ENCODE results near the gene WDR43. TPM values are rescaled to one million over a fixed set of nuclear protein-coding genes. Genes with fewer than 3 reads are reported as not detected.
A peak's percentile ranks its signal among the peaks of the same experiment; 100 is the strongest.
"Not testable (repeated sequence)": the region's sequence is repeated elsewhere in the genome, so short reads cannot be mapped to it uniquely, and the experiment has no call there.

WDR43 gene
- polyA plus RNA-seq, 5 donors, result 33.1 to 51.5 (median 47.0) TPM

DNA sequence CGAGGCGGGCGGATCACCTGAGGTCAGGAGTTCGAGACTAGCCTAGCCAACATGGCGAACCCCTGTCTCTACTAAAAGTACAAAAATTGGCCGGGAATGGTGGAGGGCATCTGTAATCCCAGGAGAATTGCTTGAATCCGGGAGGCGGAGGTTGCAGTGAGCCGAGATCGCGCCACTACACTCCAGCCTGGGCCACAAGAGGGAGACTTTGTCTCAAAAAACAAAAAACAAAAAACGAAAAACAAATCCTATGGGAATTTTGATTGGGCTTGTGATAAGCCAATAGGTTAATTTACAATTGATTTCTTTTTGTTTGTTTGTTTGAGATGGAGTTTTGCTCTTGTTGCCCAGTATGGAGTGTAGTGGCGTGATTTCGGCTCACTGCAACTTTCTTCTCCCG is 62.4 kb downstream of the WDR43 start:
- DNase-seq, result no peak

DNA sequence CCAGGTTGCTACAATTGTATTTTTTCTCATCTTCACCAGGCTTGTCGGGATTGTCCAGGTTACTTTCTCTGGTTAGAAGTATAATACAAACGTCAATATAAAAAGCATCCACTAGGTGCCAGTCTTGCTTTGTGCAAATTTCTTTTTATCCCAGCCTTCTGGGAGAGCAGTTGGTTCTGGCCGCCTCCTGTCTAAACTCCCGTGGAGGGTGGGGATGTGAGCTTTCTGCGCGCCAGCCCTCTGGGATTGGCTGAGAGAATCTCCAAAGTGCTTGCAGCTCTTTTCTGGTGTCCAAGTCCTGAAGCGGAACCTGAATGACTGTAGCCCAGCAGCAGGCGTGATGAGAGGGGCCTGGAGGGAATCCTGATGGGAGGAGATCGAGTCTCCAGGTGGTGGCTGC is 64.2 kb downstream of the WDR43 start:
- peak; percentile 39 to 61 for DNase-seq

DNA sequence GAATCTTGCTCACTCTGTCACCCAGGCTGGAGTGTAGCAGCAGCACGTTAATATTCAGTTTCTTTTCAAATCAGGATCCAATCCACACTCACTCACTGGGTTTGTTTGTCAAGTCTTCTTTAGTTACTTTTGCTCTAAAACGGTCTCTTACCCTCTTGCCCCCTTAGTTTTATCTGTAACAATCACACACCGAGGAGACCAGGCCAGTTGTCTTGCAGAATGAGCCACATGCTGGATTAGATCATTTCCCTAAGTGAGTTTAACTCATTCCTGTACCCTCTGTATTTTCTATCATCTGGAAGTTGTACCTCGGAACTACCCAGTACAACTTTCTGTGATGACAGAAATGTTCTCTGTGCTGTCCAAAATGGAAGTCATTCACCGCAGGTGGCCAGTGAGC is 65.9 kb downstream of the WDR43 start:
- no peak for DNase-seq

DNA sequence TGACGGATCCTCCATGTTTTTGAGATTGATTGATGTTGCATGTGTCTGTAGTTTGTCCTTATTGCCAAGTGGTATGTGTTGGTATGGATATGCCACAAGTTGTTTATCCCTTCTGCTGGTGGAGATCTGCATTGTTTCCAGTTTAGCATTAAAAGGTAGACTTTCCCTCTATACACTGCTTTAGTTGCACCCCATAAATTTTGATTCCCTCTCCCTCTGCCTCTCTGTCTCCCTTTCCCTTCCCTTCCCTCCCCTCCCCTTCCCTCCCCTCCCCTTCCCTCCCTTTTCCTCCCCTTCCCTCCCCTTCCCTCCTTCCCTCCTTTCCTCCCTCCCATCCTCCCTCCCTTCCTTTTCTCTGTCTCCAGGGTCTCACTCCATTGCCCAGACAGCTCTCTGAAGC is 68.0 kb downstream of the WDR43 start:
- no peak for DNase-seq

DNA sequence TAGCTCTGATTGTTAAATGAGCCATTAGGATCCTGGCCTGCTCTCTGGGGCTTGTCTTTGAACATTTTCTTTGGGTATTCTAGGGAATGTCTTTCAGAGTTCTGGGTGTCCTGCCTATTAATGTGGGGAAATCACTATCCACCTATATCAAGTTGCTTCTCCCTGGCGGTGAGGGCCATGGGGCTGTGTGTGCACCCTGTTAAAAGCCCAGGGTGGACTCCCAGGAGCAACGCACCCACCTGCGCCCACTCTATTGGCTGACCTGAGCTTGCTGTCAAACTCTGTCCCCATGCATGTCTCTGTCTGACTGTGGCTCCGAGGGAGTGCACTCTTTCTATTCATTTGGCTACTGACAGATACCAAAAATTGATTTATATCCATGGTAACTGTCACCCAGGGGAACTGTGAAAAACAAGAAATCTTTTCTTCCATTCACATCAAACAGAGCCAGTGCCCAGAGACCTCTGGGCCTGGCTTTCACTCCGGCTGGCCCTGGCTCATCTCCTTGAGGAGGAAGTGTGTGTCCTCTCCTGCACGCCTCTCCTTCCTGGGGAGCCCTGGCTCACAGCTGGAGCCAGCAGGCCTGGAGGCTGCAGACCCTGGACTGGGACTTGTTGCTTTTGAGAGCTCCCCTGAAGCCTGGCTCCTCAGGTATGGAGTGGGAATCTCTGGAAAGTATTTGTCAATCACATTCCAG is 76.1 kb downstream of the WDR43 start:
- no peak for DNase-seq

DNA sequence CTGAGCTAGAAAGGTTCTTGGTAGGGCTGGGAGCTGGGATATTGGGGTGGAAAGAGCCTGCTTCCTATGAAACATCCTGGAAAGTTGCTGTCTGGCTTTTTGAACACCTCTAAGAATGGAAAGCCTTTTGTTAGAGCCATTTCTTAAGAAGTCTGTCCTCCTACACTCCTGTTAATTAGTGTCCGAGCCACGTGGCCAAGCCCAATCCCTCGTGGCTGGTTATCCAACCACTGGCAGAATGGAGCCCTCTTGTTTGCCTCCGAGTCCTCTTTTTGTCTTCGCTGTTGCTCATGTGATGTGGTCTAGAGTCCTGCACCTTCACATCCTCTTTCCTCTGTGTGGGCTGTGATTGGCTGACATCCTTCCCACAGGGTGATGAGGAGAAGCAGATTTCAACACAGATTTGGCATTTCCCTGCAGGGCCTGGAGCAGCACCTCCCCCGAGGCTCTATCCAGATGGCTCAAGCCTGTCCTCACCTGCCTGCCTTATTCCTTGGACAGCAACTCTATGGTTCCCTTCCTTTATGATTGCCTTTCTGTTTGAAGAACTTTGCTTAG is 78.4 kb downstream of the WDR43 start:
- DNase-seq, result no peak

DNA sequence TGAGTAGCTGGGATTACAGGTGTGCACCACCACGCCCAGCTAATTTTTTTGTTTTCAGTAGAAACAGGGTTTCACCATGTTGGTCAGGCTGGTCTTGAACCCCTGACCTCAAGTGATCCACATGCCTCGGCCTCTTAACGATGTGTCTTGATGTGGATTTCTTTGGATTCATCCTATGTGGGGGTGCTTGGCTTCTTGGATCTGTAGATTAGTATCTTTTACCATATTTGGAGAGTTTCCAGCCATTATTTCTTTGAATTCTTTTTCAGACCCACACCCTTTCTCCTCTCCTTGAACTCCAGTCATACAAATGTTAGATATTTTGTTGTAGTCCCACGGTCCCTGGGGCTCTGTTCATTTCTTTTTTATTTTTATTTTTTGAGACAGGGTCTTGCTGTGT is 79.8 kb downstream of the WDR43 start:
- no peak for DNase-seq

DNA sequence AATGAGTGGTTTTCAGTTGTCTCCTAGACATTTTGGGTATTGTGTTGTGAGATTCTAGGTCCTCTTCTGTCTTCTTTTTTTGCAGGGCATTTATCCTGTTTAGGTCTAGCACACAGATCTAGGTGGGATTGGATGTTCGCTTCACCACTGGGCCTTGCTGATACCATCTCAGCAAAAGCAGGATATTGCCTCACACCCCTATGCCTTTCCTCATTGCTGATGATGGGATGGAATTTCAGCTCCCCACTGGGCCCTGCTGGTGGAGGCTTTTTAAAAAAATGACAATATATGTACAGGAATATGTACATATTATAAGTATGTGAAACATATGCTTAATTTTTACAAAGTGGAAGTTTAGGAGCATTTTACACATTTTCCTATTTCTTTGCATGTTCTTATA is 81.2 kb downstream of the WDR43 start:
- no peak for DNase-seq

DNA sequence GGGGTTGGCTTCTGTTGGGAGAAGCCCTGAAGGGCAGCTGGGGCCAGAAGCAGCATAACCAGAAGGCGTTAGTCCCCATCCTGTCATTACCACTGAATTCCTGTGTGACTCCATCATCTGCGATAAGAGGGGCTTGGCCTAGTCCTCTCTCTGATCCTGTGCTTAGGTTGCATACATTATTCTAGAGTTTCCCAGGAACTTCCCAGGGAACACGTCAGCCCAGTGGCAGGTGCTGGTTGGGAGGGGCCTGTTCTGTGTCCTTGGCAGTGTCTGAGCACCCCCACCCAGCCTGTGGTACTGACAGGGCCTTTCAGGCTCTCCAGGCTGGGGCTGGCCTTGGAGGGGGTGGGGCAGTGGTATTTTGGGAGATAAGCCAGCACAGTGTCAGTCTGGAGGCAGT is 82.1 kb downstream of the WDR43 start:
- DNase-seq, result no peak

DNA sequence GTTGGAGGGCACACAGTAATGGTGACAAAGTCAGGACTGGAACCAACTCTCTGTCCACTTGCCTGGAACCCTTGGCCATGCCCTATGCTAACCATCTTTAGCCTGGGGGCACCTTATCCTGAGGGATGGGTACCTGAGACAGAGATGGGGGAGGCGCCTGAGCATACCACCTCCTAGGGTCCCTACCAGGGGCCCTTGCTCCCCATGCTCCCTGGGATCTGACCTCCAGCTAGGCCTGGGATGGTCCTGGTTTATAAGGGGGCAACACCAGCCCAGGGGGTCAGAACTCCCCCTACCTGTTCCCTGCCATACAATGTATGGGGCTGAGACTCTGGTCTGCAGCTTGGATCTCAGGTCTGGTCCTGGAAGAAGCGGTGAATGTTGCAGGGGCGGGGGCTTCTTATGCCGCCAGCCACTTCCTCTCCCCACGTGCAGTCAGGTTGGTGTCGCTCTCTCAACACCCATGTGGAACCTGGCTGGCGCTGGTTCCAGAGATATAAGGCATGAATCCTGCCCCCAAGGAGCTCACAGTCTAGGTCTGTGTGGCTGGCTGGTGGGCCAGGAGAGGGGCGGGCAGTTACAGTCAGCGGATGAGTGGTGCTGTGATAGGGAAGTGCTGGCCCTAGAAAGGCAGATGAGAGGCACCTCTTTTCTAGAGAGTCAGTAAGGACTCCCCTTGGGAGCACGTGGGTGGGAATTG is 82.9 kb downstream of the WDR43 start:
- no peak for DNase-seq

DNA sequence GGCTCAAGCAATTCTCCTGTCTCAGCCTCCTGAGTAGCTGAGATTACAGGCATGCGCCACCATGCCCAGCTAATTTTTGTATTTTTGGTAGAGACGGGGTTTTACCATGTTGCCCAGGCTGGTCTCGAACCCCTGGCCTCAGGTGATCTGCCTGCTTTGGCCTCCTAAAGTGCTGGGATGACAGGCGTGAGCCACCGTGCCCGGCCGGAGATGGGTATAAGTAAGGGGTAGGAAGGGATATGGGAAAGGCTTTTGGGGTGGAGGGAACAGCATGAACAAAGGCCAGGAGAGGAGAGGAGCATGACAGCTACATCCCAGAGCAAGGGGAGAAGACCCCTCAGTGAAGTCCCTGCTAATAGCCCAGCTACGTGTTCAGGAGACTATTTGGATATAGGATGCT is 83.5 kb downstream of the WDR43 start:
- DNase-seq, result not testable (repeated sequence)

DNA sequence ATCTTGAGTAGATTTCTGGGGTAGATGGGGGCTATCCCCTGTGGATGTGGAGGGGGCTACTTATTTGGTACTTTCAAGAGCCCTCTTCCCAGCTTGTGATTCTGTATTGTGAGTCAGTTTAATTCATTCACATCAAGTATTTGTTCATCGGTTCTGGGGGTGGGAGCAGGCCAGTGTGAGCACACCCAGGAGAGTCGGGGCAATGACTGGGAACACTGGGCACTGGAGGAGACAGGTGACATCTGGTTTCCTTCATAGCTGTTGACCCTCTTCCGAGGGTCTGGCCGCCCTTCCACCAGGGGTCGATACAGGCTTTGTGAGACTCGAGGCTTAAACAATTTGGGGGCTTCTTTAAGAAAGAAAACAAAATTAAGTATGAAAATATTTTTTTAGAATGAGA is 84.1 kb downstream of the WDR43 start:
- no peak for DNase-seq

DNA sequence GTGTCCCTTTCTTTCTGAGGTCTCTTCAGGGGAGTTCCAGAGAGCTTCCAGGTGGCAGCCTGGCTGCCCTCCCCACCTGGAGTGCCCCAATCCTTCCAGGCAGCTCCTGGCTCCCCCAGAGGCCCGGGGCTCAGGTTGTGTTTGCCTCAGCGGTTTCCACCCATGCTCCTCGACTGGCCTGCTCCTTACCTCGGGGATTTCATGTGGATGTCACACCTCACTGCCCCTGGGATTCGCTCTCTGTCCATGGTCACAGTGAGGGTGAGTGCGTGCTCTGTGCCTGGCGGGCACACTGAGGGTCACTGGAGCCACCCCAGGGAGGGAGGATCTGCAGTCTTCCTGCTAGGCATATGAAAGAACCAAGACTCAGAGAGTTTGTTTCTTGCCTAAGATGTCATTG is 84.6 kb downstream of the WDR43 start:
- no peak for DNase-seq

DNA sequence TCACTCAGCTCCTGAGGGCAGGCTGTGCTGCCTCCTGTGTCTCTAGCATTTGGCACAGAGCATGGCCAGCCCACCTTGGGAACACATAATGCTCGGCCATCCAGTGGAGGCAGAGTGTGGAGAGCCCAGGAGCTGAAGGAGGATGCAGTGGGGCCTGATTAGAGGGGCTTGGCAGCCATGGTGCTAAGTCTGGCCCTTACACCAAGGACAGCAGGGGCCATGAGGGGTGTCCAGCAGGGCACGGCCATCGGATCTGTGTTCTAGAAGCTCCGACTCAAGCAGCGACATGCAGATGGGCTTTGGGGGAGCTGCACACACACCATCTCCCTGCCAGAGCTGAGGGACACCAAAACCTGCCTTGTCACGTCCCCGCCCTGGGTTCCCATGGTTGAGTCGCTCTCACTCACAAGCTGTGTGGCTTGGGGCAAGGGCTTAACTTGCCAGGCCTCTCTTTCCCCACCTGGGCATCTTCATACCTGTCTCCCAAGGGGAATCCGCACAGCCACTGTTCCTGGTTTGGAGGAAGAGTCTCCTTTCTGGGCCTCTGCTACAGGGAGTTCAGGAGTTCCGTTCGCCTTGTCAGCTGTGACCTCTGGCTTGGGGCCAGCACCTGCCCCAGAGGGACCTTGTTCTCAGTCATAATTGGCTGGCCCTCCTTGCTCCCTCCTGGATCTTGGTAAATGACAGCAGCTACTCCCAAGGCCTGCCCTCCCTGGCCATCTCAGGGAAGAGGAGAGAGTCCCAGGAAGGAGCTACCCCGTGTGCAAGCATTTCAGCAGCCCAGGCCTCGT is 85.3 kb downstream of the WDR43 start:
- no peak for DNase-seq

DNA sequence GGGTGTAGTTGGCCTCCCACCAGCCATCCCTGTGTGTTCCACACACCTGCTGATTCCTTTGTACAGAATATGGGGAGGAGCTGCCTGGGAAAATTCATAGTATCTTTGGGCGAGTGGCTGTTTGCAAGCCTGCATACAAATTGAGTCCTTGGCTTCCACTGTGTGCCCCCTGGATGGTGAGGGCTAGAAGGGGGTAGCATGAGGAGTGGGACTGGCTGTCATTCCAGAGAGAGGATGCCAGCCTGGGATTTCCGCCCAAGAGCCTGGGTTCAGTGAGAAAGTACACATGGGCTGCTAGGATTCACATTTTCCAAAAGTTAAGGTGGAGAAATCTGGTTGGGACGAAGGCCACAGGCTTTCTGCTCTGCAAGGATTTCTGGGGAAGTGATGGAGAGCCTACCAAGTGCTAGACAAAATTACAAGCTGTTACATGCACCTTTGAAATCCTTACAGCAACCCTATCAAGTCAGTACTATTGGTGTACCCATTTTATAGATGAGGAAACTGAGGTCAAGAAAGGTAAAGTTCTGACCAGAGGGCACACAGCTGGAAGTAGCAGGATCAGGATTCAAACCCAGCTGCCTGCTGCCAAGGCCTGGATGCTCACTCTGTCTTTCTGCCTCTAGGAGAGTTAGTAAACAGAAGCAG is 86.0 kb downstream of the WDR43 start:
- no peak for DNase-seq

DNA sequence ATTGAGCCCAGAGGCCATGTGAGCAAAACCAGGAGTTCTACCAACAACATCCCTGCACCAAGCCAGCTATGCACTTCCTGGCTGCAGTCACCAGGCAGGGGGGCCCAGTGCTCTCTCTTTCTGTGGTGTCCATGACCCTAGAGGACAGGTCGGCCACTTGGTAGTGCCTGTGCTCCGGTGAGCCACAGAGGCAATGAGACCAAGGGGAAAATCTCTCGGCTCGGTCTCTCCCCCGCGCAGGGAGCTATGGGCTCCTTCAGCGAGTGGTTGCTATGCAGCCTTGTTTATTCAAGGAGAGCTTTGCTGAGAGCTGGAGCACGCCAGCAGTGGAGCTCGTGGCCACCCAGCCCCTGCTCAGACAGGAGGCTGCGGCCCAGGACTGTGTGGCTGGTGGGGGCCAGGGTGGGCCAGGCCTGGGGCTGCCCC is 86.6 kb downstream of the WDR43 start, which contains the start of gene TOGARAM2:
TOGARAM2 (plus strand) TSS at position 283 of the 426 bp plus-strand sequence. CDS start 13,537 bp downstream, outside the sequence.
- peak; percentile 54 to 55 for DNase-seq

DNA sequence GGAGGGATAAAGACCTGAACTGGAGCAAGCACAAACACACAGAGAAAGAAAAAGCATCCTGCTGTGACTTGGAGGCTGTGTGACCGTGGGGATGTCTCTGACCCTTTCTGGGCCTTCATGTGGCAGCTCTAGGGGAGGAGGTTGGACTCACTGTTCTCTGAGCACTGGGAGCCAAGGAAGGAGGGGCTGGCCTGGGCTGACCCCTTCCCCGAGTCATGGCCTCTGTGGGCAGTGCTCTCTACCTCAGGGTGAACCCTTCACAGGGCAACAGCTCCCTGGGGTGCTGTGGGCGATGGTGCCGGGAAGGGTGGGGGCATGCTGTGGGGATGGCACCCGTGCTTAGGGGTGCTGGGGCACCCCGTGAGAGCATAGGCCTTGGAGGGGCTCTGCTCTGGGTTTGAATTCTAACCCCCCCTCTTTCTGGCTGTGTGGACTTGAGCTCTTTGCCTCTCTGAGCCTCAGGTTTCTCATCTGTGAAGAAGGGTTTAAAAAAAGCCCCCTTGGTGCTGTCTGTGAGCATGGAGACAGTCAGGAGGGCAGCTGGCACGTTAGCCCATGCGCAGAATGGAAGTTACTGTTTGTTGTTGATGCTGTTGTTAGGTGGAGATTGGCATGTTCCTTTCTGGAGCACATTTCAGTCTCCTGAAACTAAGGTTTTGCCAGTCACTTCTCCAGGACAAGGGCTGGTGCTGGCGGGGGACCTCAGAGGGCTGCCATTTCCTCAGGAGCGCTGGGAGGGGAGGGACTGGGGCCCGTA is 87.3 kb downstream of the WDR43 start:
- no peak for DNase-seq

DNA sequence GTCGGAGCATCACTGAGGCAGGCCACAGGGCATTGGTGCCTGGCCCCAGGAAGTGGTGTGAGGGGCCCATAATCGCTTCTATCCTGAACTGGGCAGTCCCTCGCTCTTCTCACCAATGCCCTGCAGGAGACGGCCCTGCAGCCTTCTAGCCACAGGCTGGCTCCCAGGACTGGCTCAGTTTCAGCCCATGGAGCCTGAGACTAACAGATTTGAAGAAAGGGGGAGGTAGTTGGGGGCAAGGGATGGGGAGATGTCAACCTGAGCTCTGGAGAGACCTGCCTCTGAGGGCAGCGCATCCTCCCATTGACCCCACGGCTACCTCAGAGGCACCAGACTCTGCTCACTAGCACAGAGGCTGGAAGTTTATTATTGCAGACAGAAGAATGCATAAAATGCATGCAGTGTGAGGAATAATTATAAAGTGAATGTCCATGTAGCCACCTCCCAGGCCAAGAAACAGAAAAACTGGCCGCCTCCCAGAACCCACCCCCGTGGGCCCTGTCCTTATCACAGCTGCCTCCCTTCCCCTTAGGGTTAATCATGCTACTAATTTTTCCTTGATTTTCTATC is 88.0 kb downstream of the WDR43 start:
- DNase-seq, result no peak

DNA sequence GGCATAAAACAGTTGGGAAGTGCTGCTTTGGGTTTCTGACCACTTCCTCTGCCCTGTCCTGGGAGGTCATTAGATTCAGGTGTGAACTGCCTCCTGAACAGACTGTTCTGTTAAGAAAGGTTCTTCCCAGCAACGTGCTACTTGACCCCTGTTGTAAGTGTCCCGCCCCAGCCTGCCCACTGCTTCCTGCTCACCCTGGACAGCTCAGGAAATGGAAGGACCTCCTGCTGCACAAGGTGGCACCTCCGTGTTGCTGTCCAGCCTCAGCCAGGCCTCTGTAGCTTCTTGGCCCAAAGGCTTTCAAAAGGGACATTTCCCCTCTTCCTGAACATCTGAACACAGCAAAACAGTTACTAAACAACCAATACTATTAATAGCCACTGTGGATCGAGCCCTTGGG is 92.0 kb downstream of the WDR43 start:
- DNase-seq, result no peak

DNA sequence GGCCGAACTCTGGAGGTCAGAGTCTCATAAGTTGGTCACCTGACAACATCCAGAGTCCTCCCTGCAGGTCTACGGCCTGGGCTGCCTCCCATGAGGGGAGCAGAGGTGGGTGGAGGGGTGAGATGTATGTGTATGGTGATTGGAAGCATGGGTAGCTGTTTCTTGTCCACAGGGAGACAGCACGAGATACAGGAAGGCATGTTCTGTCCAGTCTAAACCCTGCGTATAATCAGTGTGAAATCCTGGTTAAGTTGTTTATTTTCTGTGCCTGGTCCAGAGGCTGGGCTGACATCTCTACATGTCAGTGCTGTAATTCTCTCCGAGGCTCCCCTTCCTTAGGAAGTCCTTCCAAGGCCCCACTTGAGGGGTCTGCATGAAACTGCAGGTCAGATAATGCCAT is 95.5 kb downstream of the WDR43 start:
- DNase-seq, result no peak

DNA sequence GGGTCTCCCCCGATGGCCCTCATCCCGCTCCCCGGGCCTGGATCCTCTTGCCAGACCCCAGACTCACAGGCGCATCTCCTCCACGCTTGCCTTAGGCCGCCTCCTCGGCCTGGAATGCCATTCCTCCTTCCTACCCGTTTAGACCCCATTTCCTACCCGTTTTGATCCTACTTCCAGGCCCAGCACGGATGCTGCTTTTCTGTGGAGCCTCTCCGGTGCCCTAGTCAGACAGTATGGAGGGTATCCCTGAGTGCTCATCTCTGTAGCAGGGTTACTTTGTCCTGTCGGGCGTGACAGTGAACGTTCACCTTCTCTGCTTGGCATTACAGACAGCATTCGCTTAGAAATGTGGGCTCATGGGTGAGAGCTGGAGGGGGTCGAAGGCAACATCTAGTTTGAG is 96.0 kb downstream of the WDR43 start:
- DNase-seq, result no peak
